GM23338 (cell line): ENCODE measurements around the gene APELA.

Experiments
- CREB1 ChIP-seq: fragments of 250-450 bp; sonication (Bioruptor Pico); IDR thresholded peaks from 2 replicates; pipeline ENCODE4 v1.5.0; 2020; ENCODE audit warnings: low read depth, mild to moderate bottlenecking, moderate library complexity
- CTCF ChIP-seq, 2 experiments: fragments of 200-600 bp in 1 of 2; sonication (generic) in 1 of 2; conservative IDR thresholded peaks; 2 replicates each; pipeline versions ENCODE4 v1.5.1 to v1.6.1; 2016 to 2017; ENCODE audit warnings: antibody characterized with exemption in 2 of 2, low read depth in 2 of 2, mild to moderate bottlenecking in 2 of 2, moderate library complexity in 1 of 2
- EZH2phosphoT487 ChIP-seq: fragments of 200-600 bp; sonication (generic); IDR thresholded peaks from one replicate; pipeline ENCODE4 v1.8.1; 2018; ENCODE audit warnings: antibody characterized with exemption; ENCODE audit not compliant: unreplicated experiment
- JUNB ChIP-seq: IDR thresholded peaks from one replicate; pipeline ENCODE4 v1.6.1; 2016; ENCODE audit warnings: antibody characterized with exemption; ENCODE audit not compliant: unreplicated experiment
- POLR2AphosphoS5 ChIP-seq: IDR thresholded peaks from 2 replicates; pipeline ENCODE4 v1.6.1; 2016; ENCODE audit warnings: antibody characterized with exemption, low read depth
- REST ChIP-seq: IDR thresholded peaks from one replicate; pipeline ENCODE4 v1.6.1; 2018; ENCODE audit warnings: antibody characterized with exemption; ENCODE audit not compliant: unreplicated experiment

GRCh38 chr4:164904336-164904735 lies 27.4 kb downstream of the APELA start:
- TF ChIP-seq CTCF (conservative IDR thresholded peaks at IDR 0.05; ENCODE audit: low read depth in 2 of 2): no peak
- TF ChIP-seq POLR2AphosphoS5: no peak
- TF ChIP-seq EZH2phosphoT487: no peak
- TF ChIP-seq JUNB: no peak
- no peak for TF ChIP-seq CREB1 (CRISPR knock-in tag)
- no peak for TF ChIP-seq REST
